Thoracic aorta (tissue), 2 donors: ENCODE results near the gene TAF1L. TPM values are rescaled to one million over a fixed set of nuclear protein-coding genes. Genes with fewer than 3 reads are reported as not detected.

Experiments
- ATAC-seq: fragments of 150-250 bp; one replicate; pipeline ENCODE4 v1.8.0; 2017; ENCODE audit warnings: low read depth; ENCODE audit not compliant: insufficient number of reproducible peaks, low FRiP score
- DNase-seq: peaks from one replicate; pipeline ENCODE4 v3.0.0-alpha.2; 2020; ENCODE audit warnings: low spot score
- H3K27ac ChIP-seq, 2 donors: fragments of 200-600 bp; sonication (generic); 1 replicate in 1 of 2; 2 replicates in 1 of 2; pipeline ENCODE4 v1.5.1; 2016; ENCODE audit warnings: mild to moderate bottlenecking in 2 of 2, moderate library complexity in 2 of 2
- H3K27me3 ChIP-seq: fragments of 200-600 bp; sonication (generic); replicated peaks from 2 replicates; pipeline ENCODE4 v1.6.0; 2016; ENCODE audit warnings: mild to moderate bottlenecking; ENCODE audit not compliant: insufficient read depth
- H3K36me3 ChIP-seq: fragments of 200-600 bp; sonication (generic); one replicate; pipeline ENCODE4 v1.5.1; 2016
- H3K4me1 ChIP-seq, 2 donors: fragments of 200-600 bp; sonication (generic); 1 replicate in 1 of 2; 2 replicates in 1 of 2; pipeline versions ENCODE4 v1.5.1 to v1.6.0; 2016; ENCODE audit warnings: low read depth in 2 of 2, mild to moderate bottlenecking in 1 of 2; ENCODE audit not compliant: control insufficient read depth in 1 of 2
- H3K4me3 ChIP-seq: fragments of 200-600 bp; sonication (generic); 2 replicates; pipeline ENCODE4 v1.5.1; 2016; ENCODE audit warnings: mild to moderate bottlenecking
- H3K9me3 ChIP-seq: fragments of 200-600 bp; sonication (generic); 2 replicates; pipeline ENCODE4 v1.5.1; 2016
- total RNA-seq, 2 donors: library from RNA; depleted of rRNA; stranded (reverse); fragments of >200 nt; gene quantifications; one replicate each; pipeline versions ENCODE4 v1.1.0 to v1.2.3, GENCODE V29; 2016
- TF ChIP-seq, protein P1 (sequence below): fragments of 200-600 bp; sonication (generic); IDR thresholded peaks from one replicate; pipeline ENCODE4 v1.5.1; 2019; ENCODE audit warnings: antibody characterized with exemption

The TAF1L gene, protein sequence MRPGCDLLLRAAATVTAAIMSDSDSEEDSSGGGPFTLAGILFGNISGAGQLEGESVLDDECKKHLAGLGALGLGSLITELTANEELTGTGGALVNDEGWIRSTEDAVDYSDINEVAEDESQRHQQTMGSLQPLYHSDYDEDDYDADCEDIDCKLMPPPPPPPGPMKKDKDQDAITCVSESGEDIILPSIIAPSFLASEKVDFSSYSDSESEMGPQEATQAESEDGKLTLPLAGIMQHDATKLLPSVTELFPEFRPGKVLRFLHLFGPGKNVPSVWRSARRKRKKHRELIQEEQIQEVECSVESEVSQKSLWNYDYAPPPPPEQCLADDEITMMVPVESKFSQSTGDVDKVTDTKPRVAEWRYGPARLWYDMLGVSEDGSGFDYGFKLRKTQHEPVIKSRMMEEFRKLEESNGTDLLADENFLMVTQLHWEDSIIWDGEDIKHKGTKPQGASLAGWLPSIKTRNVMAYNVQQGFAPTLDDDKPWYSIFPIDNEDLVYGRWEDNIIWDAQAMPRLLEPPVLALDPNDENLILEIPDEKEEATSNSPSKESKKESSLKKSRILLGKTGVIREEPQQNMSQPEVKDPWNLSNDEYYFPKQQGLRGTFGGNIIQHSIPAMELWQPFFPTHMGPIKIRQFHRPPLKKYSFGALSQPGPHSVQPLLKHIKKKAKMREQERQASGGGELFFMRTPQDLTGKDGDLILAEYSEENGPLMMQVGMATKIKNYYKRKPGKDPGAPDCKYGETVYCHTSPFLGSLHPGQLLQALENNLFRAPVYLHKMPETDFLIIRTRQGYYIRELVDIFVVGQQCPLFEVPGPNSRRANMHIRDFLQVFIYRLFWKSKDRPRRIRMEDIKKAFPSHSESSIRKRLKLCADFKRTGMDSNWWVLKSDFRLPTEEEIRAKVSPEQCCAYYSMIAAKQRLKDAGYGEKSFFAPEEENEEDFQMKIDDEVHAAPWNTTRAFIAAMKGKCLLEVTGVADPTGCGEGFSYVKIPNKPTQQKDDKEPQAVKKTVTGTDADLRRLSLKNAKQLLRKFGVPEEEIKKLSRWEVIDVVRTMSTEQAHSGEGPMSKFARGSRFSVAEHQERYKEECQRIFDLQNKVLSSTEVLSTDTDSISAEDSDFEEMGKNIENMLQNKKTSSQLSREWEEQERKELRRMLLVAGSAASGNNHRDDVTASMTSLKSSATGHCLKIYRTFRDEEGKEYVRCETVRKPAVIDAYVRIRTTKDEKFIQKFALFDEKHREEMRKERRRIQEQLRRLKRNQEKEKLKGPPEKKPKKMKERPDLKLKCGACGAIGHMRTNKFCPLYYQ (N-terminal part only)
- total RNA-seq, result not detected

DNA sequence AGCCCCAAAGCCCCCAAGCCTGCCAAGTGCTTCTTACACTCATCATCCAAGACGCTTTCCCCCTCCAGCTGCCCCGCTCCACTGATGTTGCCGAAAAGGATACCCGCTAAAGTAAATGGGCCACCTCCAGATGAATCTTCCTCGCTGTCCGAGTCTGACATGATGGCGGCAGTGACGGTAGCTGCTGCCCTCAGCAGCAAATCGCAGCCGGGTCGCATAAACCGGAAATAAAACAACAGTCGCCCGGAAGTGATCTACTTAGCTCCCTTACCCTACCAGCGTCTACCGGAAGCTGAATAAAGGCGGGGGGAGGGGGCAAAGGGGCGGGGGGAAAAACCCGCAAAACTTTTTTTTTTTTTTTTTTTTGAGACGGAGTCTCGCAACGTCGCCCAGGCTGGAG is at the start of gene TAF1L:
TSS of gene TAF1L (minus strand) at position 308 of the 400 bp plus-strand sequence. CDS start at position 218, 90 bp downstream.
- DNase-seq, result no peak
- H3K9me3 ChIP-seq, result no peaks in the 10 kb centered on the region
- no peaks in the 10 kb centered on the region for H3K27me3 ChIP-seq
- no peak for ATAC-seq
- H3K27ac ChIP-seq, result no peak within 1 kb of the TSS
- H3K4me1 ChIP-seq, result no peaks in the 10 kb centered on the region
- TF ChIP-seq, protein P1, sequence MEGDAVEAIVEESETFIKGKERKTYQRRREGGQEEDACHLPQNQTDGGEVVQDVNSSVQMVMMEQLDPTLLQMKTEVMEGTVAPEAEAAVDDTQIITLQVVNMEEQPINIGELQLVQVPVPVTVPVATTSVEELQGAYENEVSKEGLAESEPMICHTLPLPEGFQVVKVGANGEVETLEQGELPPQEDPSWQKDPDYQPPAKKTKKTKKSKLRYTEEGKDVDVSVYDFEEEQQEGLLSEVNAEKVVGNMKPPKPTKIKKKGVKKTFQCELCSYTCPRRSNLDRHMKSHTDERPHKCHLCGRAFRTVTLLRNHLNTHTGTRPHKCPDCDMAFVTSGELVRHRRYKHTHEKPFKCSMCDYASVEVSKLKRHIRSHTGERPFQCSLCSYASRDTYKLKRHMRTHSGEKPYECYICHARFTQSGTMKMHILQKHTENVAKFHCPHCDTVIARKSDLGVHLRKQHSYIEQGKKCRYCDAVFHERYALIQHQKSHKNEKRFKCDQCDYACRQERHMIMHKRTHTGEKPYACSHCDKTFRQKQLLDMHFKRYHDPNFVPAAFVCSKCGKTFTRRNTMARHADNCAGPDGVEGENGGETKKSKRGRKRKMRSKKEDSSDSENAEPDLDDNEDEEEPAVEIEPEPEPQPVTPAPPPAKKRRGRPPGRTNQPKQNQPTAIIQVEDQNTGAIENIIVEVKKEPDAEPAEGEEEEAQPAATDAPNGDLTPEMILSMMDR, result no peak
- no peak within 1 kb of the TSS for H3K4me3 ChIP-seq
- no peaks in the 10 kb centered on the region for H3K36me3 ChIP-seq

DNA sequence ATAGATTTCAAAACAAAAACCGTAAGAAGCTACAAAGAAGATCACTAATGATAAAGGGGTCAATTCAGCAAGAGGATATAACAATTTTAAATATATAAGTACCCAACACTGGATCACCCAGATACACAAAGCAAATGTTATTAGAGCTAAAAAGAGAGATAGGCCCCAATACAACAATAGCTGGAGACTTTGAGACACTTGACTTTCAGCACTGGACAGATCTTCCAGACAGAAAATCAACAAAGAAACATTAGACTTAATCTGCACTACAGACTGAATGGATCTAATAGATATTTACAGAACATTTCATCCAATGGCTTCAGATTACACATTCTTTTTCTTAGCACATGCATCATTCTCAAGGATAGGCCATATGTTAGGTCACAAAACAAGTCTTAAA is 46.3 kb upstream of the TAF1L start:
- peaks cover 5% of the 10 kb centered on the region for H3K9me3 ChIP-seq
- no peaks in the 10 kb centered on the region for H3K27me3 ChIP-seq
- ATAC-seq, result no peak
- H3K27ac ChIP-seq, result no peak overlapping the region
- no peak overlapping the region for H3K4me3 ChIP-seq
- no peaks in the 10 kb centered on the region for H3K36me3 ChIP-seq
- TF ChIP-seq, protein P1, result no peak
- DNase-seq, result no peak
- H3K4me1 ChIP-seq, result no peaks in the 10 kb centered on the region

DNA sequence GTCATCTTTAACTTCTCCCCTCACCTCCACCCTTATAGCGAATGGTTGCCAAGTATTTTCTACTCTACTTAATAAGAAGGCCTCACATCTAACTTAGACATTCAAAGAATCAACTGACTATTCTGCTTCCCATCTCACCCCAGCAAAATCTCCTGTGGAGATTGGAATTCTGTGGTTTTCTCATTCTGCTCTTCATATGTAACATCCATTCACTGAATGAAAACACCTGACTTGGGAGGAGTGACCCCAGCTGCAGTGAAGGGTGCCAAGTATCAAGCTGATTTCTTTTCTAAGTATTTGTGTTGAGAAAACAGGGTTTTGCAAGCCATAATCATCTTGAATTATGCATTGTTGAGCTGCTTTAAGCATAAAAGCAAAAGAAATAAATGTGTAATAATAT is 42.5 kb upstream of the TAF1L start:
- H3K27ac ChIP-seq, result no peak overlapping the region
- no peaks in the 10 kb centered on the region for H3K4me1 ChIP-seq
- no peak for ATAC-seq
- H3K27me3 ChIP-seq, result no peaks in the 10 kb centered on the region
- H3K9me3 ChIP-seq, result no peaks in the 10 kb centered on the region
- H3K4me3 ChIP-seq, result no peak overlapping the region
- no peaks in the 10 kb centered on the region for H3K36me3 ChIP-seq
- no peak for DNase-seq
- TF ChIP-seq, protein P1, result no peak

DNA sequence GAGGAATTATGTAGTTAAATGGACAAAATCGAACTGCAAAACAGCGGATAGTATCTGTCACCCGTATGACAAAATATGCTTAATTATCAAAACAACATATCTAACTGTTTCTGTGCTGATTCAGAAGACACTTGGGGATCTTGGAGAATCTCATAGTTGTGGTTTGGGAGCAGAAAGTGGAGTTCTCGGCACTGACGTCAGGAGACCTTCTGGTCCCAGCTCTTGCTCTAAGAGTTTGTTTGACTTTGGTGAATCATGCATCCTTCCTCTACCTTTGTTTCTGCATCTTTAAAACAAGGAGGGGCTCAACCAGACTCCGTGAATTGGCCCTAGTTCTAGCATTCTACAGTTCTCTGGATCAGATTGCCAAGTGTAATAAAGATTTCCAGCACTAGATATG is 37.0 kb upstream of the TAF1L start:
- TF ChIP-seq, protein P1, result no peak
- H3K4me3 ChIP-seq, result no peak overlapping the region
- DNase-seq, result no peak
- no peak overlapping the region for H3K27ac ChIP-seq
- H3K9me3 ChIP-seq, result no peaks in the 10 kb centered on the region
- no peak for ATAC-seq
- no peaks in the 10 kb centered on the region for H3K4me1 ChIP-seq
- H3K36me3 ChIP-seq, result no peaks in the 10 kb centered on the region
- H3K27me3 ChIP-seq, result no peaks in the 10 kb centered on the region
